Measurements from ENCODE around the gene TSEN15.
"Not testable (repeated sequence)": the region's sequence is repeated elsewhere in the genome, so short reads cannot be mapped to it uniquely, and the experiment has no call there.

The TSEN15 gene

GRCh38 chr1:184059887-184060286, 8.4 kb downstream of the TSEN15 start:
- no peak for DNase-seq

- DNase-seq = no peak
Observed at GRCh38 chr1:184060316-184060715, 8.8 kb downstream of the TSEN15 start.

- no peak for DNase-seq
Observed at GRCh38 chr1:184061396-184062003, 10.0 kb downstream of the TSEN15 start.

- no peak for DNase-seq
Observed at GRCh38 chr1:184062640-184063286, 11.2 kb downstream of the TSEN15 start.

GRCh38 chr1:184065559-184065958, 14.0 kb downstream of the TSEN15 start:
- DNase-seq = no peak

- no peak for DNase-seq
Observed at GRCh38 chr1:184068354-184068753, 16.8 kb downstream of the TSEN15 start.

GRCh38 chr1:184069675-184070074, 18.1 kb downstream of the TSEN15 start:
- DNase-seq = no peak

GRCh38 chr1:184072376-184072775, 20.8 kb downstream of the TSEN15 start:
- no peak for DNase-seq

- no peak for DNase-seq
Observed at GRCh38 chr1:184074383-184074782, 22.9 kb downstream of the TSEN15 start.

- peak; percentile 87 for DNase-seq
Observed at GRCh38 chr1:184075055-184076029, 23.8 kb downstream of the TSEN15 start.

GRCh38 chr1:184078564-184079249, 27.2 kb downstream of the TSEN15 start:
- no peak for DNase-seq

- DNase-seq = no peak
Observed at GRCh38 chr1:184080309-184080708, 28.8 kb downstream of the TSEN15 start.

GRCh38 chr1:184082541-184083415, 31.2 kb downstream of the TSEN15 start:
- DNase-seq = no peak

GRCh38 chr1:184085667-184086066, 34.1 kb downstream of the TSEN15 start:
- DNase-seq = no peak

- DNase-seq = no peak
Observed at GRCh38 chr1:184088037-184088436, 36.5 kb downstream of the TSEN15 start.

GRCh38 chr1:184093071-184093470, 41.5 kb downstream of the TSEN15 start:
- DNase-seq = no peak

- DNase-seq = no peak
Observed at GRCh38 chr1:184096005-184096404, 44.5 kb downstream of the TSEN15 start.

- DNase-seq = not testable (repeated sequence)
Observed at GRCh38 chr1:184096580-184096979, 45.0 kb downstream of the TSEN15 start.

- DNase-seq = no peak
Observed at GRCh38 chr1:184101141-184101540, 49.6 kb downstream of the TSEN15 start.

- no peak for DNase-seq
Observed at GRCh38 chr1:184101571-184101970, 50.0 kb downstream of the TSEN15 start.

GRCh38 chr1:184110272-184111204, 59.0 kb downstream of the TSEN15 start:
- peak; percentile 31 for DNase-seq
